Hepatocyte (in vitro differentiated cells): ENCODE results near the gene MRPS10. TPM values are rescaled to one million over a fixed set of nuclear protein-coding genes. Genes with fewer than 3 reads are reported as not detected.

Experiments
- DNase-seq: peaks from one replicate; pipeline ENCODE4 v3.0.0-alpha.2; 2016; ENCODE audit warnings: low spot score
- H2AFZ ChIP-seq: fragments of 200-600 bp; sonication (generic); 2 replicates; pipeline ENCODE4 v1.6.0; 2016; ENCODE audit warnings: antibody characterized with exemption, mild to moderate bottlenecking
- H3K27ac ChIP-seq: fragments of 200-600 bp; sonication (generic); 2 replicates; pipeline ENCODE4 v1.5.1; 2016; ENCODE audit warnings: mild to moderate bottlenecking
- H3K27me3 ChIP-seq: fragments of 200-600 bp; sonication (generic); 2 replicates; pipeline ENCODE4 v1.6.1; 2016
- H3K36me3 ChIP-seq: fragments of 200-600 bp; sonication (generic); replicated peaks from 2 replicates; pipeline ENCODE4 v1.5.1; 2016; ENCODE audit warnings: low read depth; ENCODE audit not compliant: insufficient read depth
- H3K4me1 ChIP-seq: fragments of 200-600 bp; sonication (generic); 2 replicates; pipeline ENCODE4 v1.5.1; 2016; ENCODE audit warnings: mild to moderate bottlenecking, moderate library complexity; ENCODE audit not compliant: insufficient read depth
- H3K4me2 ChIP-seq: fragments of 200-600 bp; sonication (generic); 2 replicates; pipeline ENCODE4 v1.6.0; 2016
- H3K4me3 ChIP-seq: fragments of 200-600 bp; sonication (generic); 2 replicates; pipeline ENCODE4 v1.5.1; 2016; ENCODE audit warnings: mild to moderate bottlenecking
- H3K79me2 ChIP-seq: fragments of 200-600 bp; sonication (generic); 2 replicates; pipeline ENCODE4 v1.6.0; 2017; ENCODE audit warnings: mild to moderate bottlenecking
- H3K9me2 ChIP-seq: fragments of 200-600 bp; sonication (generic); replicated peaks from 2 replicates; pipeline ENCODE4 v1.6.0; 2017; ENCODE audit warnings: mild to moderate bottlenecking; ENCODE audit not compliant: insufficient read depth
- H3K9me3 ChIP-seq: fragments of 200-600 bp; sonication (generic); 2 replicates; pipeline ENCODE4 v1.5.1; 2016; ENCODE audit warnings: low read depth, mild to moderate bottlenecking
- H4K20me1 ChIP-seq: fragments of 200-600 bp; sonication (generic); 2 replicates; pipeline ENCODE4 v1.6.0; 2016; ENCODE audit warnings: mild to moderate bottlenecking; ENCODE audit not compliant: insufficient read depth, poor library complexity, severe bottlenecking
- CTCF ChIP-seq: fragments of 200-600 bp; sonication (generic); IDR thresholded peaks from 2 replicates; pipeline ENCODE4 v1.5.1; 2016; ENCODE audit warnings: antibody characterized with exemption, mild to moderate bottlenecking; ENCODE audit not compliant: poor library complexity
- EZH2 ChIP-seq: fragments of 200-600 bp; sonication (generic); IDR thresholded peaks from 2 replicates; pipeline ENCODE4 v1.6.1; 2016; ENCODE audit warnings: antibody characterized with exemption, mild to moderate bottlenecking, borderline replicate concordance
- EZH2phosphoT487 ChIP-seq: fragments of 200-600 bp; sonication (generic); IDR thresholded peaks from one replicate; pipeline ENCODE4 v1.6.1; 2018; ENCODE audit warnings: antibody characterized with exemption, mild to moderate bottlenecking, low read depth, moderate library complexity; ENCODE audit not compliant: unreplicated experiment, severe bottlenecking
- WGBS: methylation state at CpG from one replicate; pipeline ENCODE4 v1.1.6; 2016; ENCODE audit warnings: low lambda C conversion rate; ENCODE audit errors: missing lambda C conversion rate; 5-methylcytosine and 5-hydroxymethylcytosine counted together
- polyA plus RNA-seq: library from polyadenylated mRNA; unstranded; fragments of >200 nt; fragmentation: Nextera tagmentation; extraction: Ambion mirVana; gene quantifications from 2 replicates; pipeline ENCODE4 v1.2.1, GENCODE V29; 2016
- total RNA-seq: library from RNA; depleted of rRNA; stranded (reverse); fragments of >200 nt; gene quantifications from 2 replicates; pipeline ENCODE4 v1.2.3, GENCODE V29; 2014

The MRPS10 gene
- total and polyA plus RNA-seq, 2 experiments from 2014 or later = 26.8 to 42.8 TPM

GRCh38 chr6:42162812-42163211 is 54.8 kb downstream of the MRPS10 start:
- Histone ChIP-seq H4K20me1 (no peaks in the 10 kb centered on the region), H3K27me3 (no peaks in the 10 kb centered on the region), H3K79me2 (no peaks in the 10 kb centered on the region), H3K4me1 (peaks cover 1% of the 10 kb centered on the region), H3K27ac (no peak overlapping the region), H3K9me2 (no peaks in the 10 kb centered on the region), H3K9me3 (no peaks in the 10 kb centered on the region), H3K4me3 (no peak overlapping the region), H3K36me3 (no peaks in the 10 kb centered on the region), H2AFZ (no peak overlapping the region), H3K4me2 (no peak overlapping the region)
- WGBS = 95% methylated on average over 13 of the region's 13 CpGs
- no peak for DNase-seq
- TF ChIP-seq EZH2phosphoT487 = no peak
- no peak for TF ChIP-seq CTCF
- TF ChIP-seq EZH2 = no peak

GRCh38 chr6:42162384-42162783 is 55.3 kb downstream of the MRPS10 start:
- Histone ChIP-seq H3K4me2 (no peak overlapping the region), H3K79me2 (no peaks in the 10 kb centered on the region), H2AFZ (no peak overlapping the region), H3K36me3 (no peaks in the 10 kb centered on the region), H3K27me3 (no peaks in the 10 kb centered on the region), H3K9me3 (no peaks in the 10 kb centered on the region), H3K9me2 (no peaks in the 10 kb centered on the region), H3K4me1 (peaks cover 5% of the 10 kb centered on the region), H4K20me1 (no peaks in the 10 kb centered on the region), H3K27ac (no peak overlapping the region), H3K4me3 (no peak overlapping the region)
- 62% methylated on average over 6 of the region's 7 CpGs for WGBS
- DNase-seq = no peak
- no peak for TF ChIP-seq EZH2
- TF ChIP-seq CTCF = no peak
- no peak for TF ChIP-seq EZH2phosphoT487

- no peak overlapping the region for H3K4me2 ChIP-seq
- WGBS = 81% methylated on average over 4 of the region's 4 CpGs
- no peaks in the 10 kb centered on the region for H3K27me3 ChIP-seq
- no peaks in the 10 kb centered on the region for H3K9me2 ChIP-seq
- H3K4me1 ChIP-seq = peaks cover 5% of the 10 kb centered on the region
- H3K4me3 ChIP-seq = no peak overlapping the region
- no peaks in the 10 kb centered on the region for H3K9me3 ChIP-seq
- no peaks in the 10 kb centered on the region for H3K79me2 ChIP-seq
- TF ChIP-seq EZH2phosphoT487 = no peak
- TF ChIP-seq CTCF = no peak
- no peak for TF ChIP-seq EZH2
- H4K20me1 ChIP-seq = no peaks in the 10 kb centered on the region
- no peak for DNase-seq
- no peak overlapping the region for H2AFZ ChIP-seq
- H3K36me3 ChIP-seq = no peaks in the 10 kb centered on the region
- no peak overlapping the region for H3K27ac ChIP-seq
Observed at GRCh38 chr6:42159431-42160024, 58.1 kb downstream of the MRPS10 start.

- no peaks in the 10 kb centered on the region for H3K36me3 ChIP-seq
- no peak overlapping the region for H3K27ac ChIP-seq
- H4K20me1 ChIP-seq = no peaks in the 10 kb centered on the region
- no peak overlapping the region for H3K4me2 ChIP-seq
- H3K4me3 ChIP-seq = no peak overlapping the region
- 77% methylated on average over 2 of the region's 2 CpGs for WGBS
- H2AFZ ChIP-seq = no peak overlapping the region
- no peak for DNase-seq
- TF ChIP-seq EZH2phosphoT487 (no peak), EZH2 (no peak), CTCF (no peak)
- no peaks in the 10 kb centered on the region for H3K27me3 ChIP-seq
- H3K9me3 ChIP-seq = no peaks in the 10 kb centered on the region
- H3K79me2 ChIP-seq = no peaks in the 10 kb centered on the region
- H3K9me2 ChIP-seq = no peaks in the 10 kb centered on the region
- peaks cover 5% of the 10 kb centered on the region for H3K4me1 ChIP-seq
Observed at GRCh38 chr6:42158631-42159030, 59.0 kb downstream of the MRPS10 start.
